Mucosa of descending colon (tissue), 3 donors: ENCODE measurements around the gene MMP15. TPM values are rescaled to one million over a fixed set of nuclear protein-coding genes. Genes with fewer than 3 reads are reported as not detected.

Experiments
- ATAC-seq: fragments of 200-7000 bp; cut with Tn5 transposase; one replicate; pipeline ENCODE4 v1.9.1; 2020; ENCODE audit warnings: mild to moderate bottlenecking, moderate library complexity
- DNase-seq, 3 donors: peaks; one replicate each; pipeline ENCODE4 v3.0.0-alpha.2; 2020
- H3K36me3 ChIP-seq: fragments of 200-600 bp; one replicate; pipeline ENCODE4 v1.8.0; 2021; ENCODE audit warnings: low read depth, mild to moderate bottlenecking
- H3K4me1 ChIP-seq: fragments of 200-600 bp; one replicate; pipeline ENCODE4 v1.8.0; 2021; ENCODE audit warnings: low read depth, mild to moderate bottlenecking
- H3K4me3 ChIP-seq: fragments of 200-600 bp; one replicate; pipeline ENCODE4 v1.8.0; 2021; ENCODE audit warnings: mild to moderate bottlenecking
- H3K9me3 ChIP-seq: fragments of 200-600 bp; one replicate; pipeline ENCODE4 v1.8.0; 2021; ENCODE audit warnings: mild to moderate bottlenecking
- CTCF ChIP-seq: fragments of 200-600 bp; IDR thresholded peaks from one replicate; pipeline ENCODE4 v1.8.0; 2022; ENCODE audit warnings: antibody characterized with exemption, mild to moderate bottlenecking
- intact Hi-C, 2 donors: fragments of 100-400 bp; cut with DNase I in 1 of 2; cut with micrococcal nuclease in 1 of 2; formaldehyde crosslinking; loops; one replicate each; pipeline versions ENCODE4 v1.11.0 to v1.11.1; 2022; cut with DNase I, micrococcal nuclease
- total RNA-seq, 3 donors: library from RNA; stranded (reverse); fragmentation: NEBNext Ultra II Directional in 2 of 3; extraction: Animal tissue kit (Norgen Biotek cat#: 25700) in 2 of 3; gene quantifications; one replicate each; pipeline versions ENCODE4 v1.2.1 to v1.2.4, GENCODE V29; 2021 to 2023
- donor health status: DM: no; HTN: no; CAD: no; lungs with moderate emphysema.
- donor health status: DM: no; HTN: no; CAD: no.
- donor health status: DM: no; HTN: yes; CAD: no.

The MMP15 gene
- total RNA-seq, 3 donors from 2014 or later: 57.9 to 140 (median 96.5) TPM

GRCh38 chr16:58045096-58045495 lies 19.5 kb downstream of the MMP15 start:
- Histone ChIP-seq H3K4me3 (no peak overlapping the region), H3K9me3 (no peaks in the 10 kb centered on the region), H3K36me3 (peaks cover 6% of the 10 kb centered on the region), H3K4me1 (peaks cover 5% of the 10 kb centered on the region)
- intact Hi-C loops: no loop called here
- ATAC-seq (no peak), DNase-seq (no peak)
- TF ChIP-seq CTCF: no peak

- Histone ChIP-seq H3K9me3 (no peaks in the 10 kb centered on the region), H3K4me1 (peaks cover 5% of the 10 kb centered on the region), H3K4me3 (no peak overlapping the region), H3K36me3 (peaks cover 6% of the 10 kb centered on the region)
- ATAC-seq: peak; percentile 7
- DNase-seq: no peak
- intact Hi-C loops: no loop called here
- no peak for TF ChIP-seq CTCF
Observed at GRCh38 chr16:58046054-58046881, 20.7 kb downstream of the MMP15 start.

- Histone ChIP-seq H3K4me1 (peaks cover 5% of the 10 kb centered on the region), H3K36me3 (peaks cover 4% of the 10 kb centered on the region), H3K9me3 (no peaks in the 10 kb centered on the region), H3K4me3 (no peak overlapping the region)
- DNase-seq (peak in 2 of 3 donors; percentile 57 to 68), ATAC-seq (peak; percentile 66)
- TF ChIP-seq CTCF: no peak
- intact Hi-C loops: no loop called here
Observed at GRCh38 chr16:58046936-58047335, 21.4 kb downstream of the MMP15 start.

- H3K36me3 ChIP-seq: no peaks in the 10 kb centered on the region
- intact Hi-C loops: no loop called here
- H3K4me3 ChIP-seq: no peak overlapping the region
- TF ChIP-seq CTCF: no peak
- ATAC-seq (no peak), DNase-seq (no peak)
- H3K9me3 ChIP-seq: no peaks in the 10 kb centered on the region
- peaks cover 5% of the 10 kb centered on the region for H3K4me1 ChIP-seq
Observed at GRCh38 chr16:58047557-58048348, 22.2 kb downstream of the MMP15 start.

- TF ChIP-seq CTCF: no peak
- no peaks in the 10 kb centered on the region for H3K36me3 ChIP-seq
- no peak for ATAC-seq
- no peak overlapping the region for H3K4me3 ChIP-seq
- DNase-seq: no peak
- intact Hi-C loops: no loop called here
- peaks cover 5% of the 10 kb centered on the region for H3K4me1 ChIP-seq
- no peaks in the 10 kb centered on the region for H3K9me3 ChIP-seq
Observed at GRCh38 chr16:58048494-58049231, 23.1 kb downstream of the MMP15 start.
